H1 (cell line): ENCODE measurements around the gene SCCPDH. TPM values are rescaled to one million over a fixed set of nuclear protein-coding genes. Genes with fewer than 3 reads are reported as not detected.

Source experiments
- CTCF ChIA-PET: fragments of 300-600 bp; sonication (Branson Sonifier 250); formaldehyde crosslinking; loops from one replicate; lab custom pipeline; 2021; ENCODE audit not compliant: partially characterized antibody; lab: Charles Lee
- POLR2A ChIA-PET: fragments of 300-600 bp; sonication (Branson Sonifier 250); formaldehyde crosslinking; loops from one replicate; lab custom pipeline; 2021; ENCODE audit warnings: inconsistent platforms; ENCODE audit not compliant: partially characterized antibody; lab: Charles Lee
- DNase-seq, 2 experiments: peaks; one replicate each; pipeline versions ENCODE4 v3.0.0 to v3.0.0-alpha.2; 2010 to 2022; ENCODE audit warnings: low spot score in 2 of 2, low read depth in 1 of 2, mixed read lengths in 1 of 2
- FAIRE-seq: peaks from 2 replicates; lab custom pipeline; 2011; peaks lifted over from hg19 to GRCh38; lab: Jason Lieb, UNC
- H2AFZ ChIP-seq: 2 replicates; pipeline ENCODE4 v1.8.1; 2012; ENCODE audit warnings: low read length, inconsistent platforms
- H2AK5ac ChIP-seq: 2 replicates; pipeline ENCODE4 v1.6.1; 2013; ENCODE audit warnings: low read depth, low read length
- H2BK120ac ChIP-seq: replicated peaks from 2 replicates; pipeline ENCODE3; 2013; ENCODE audit warnings: low read depth, low read length, inconsistent platforms
- H2BK12ac ChIP-seq: 2 replicates; pipeline ENCODE4 v1.6.1; 2013; ENCODE audit warnings: low read depth, low read length
- H2BK15ac ChIP-seq: 2 replicates; pipeline ENCODE4 v1.6.1; 2013; ENCODE audit warnings: low read length
- H2BK20ac ChIP-seq: 2 replicates; pipeline ENCODE4 v1.6.1; 2013; ENCODE audit warnings: low read length
- H2BK5ac ChIP-seq: 2 replicates; pipeline ENCODE4 v1.6.1; 2013; ENCODE audit warnings: low read depth, low read length
- H3K14ac ChIP-seq: 2 replicates; pipeline ENCODE4 v1.6.1; 2013; ENCODE audit warnings: inconsistent platforms; ENCODE audit not compliant: insufficient read length
- H3K18ac ChIP-seq: 2 replicates; pipeline ENCODE4 v1.6.1; 2013; ENCODE audit warnings: low read length; ENCODE audit errors: extremely low read depth
- H3K23ac ChIP-seq: 2 replicates; pipeline ENCODE4 v1.6.1; 2013; ENCODE audit warnings: inconsistent platforms; ENCODE audit not compliant: insufficient read length
- H3K23me2 ChIP-seq: 2 replicates; pipeline ENCODE4 v1.6.1; 2013; ENCODE audit warnings: low read depth, low read length
- H3K27ac ChIP-seq: 2 replicates; pipeline ENCODE4 v1.6.1; 2011; ENCODE audit warnings: low read depth, low read length, inconsistent platforms
- H3K27me3 ChIP-seq, 4 experiments: replicated peaks in 1 of 4; 1 replicate in 1 of 4; 2 replicates in 3 of 4; pipeline versions ENCODE4 v1.6.1 to v1.8.1; 2011 to 2013; ENCODE audit warnings: low read length in 3 of 4, mild to moderate bottlenecking in 3 of 4, inconsistent platforms in 2 of 4, mixed read lengths in 2 of 4, moderate library complexity in 1 of 4; ENCODE audit not compliant: control insufficient read depth in 3 of 4, insufficient read depth in 3 of 4; ENCODE audit errors: extremely low read depth in 1 of 4
- H3K36me3 ChIP-seq, 4 experiments: 2 replicates each; pipeline versions ENCODE4 v1.6.1 to v1.8.1; 2011 to 2013; ENCODE audit warnings: mild to moderate bottlenecking in 4 of 4, low read length in 3 of 4, moderate library complexity in 2 of 4, control low read depth in 1 of 4, inconsistent platforms in 1 of 4; ENCODE audit not compliant: insufficient read depth in 4 of 4, control insufficient read depth in 2 of 4
- H3K4ac ChIP-seq: replicated peaks from 2 replicates; pipeline ENCODE3; 2013; ENCODE audit warnings: low read length, low read depth, mixed read lengths, inconsistent platforms; ENCODE audit not compliant: insufficient read length
- H3K4me1 ChIP-seq, 4 experiments: replicated peaks in 1 of 4; 1 replicate in 1 of 4; 2 replicates in 3 of 4; pipeline versions ENCODE4 v1.6.1 to v1.8.1; 2011 to 2013; ENCODE audit warnings: low read length in 3 of 4, inconsistent platforms in 2 of 4, mixed read lengths in 1 of 4; ENCODE audit not compliant: insufficient read depth in 4 of 4, control insufficient read depth in 3 of 4
- H3K4me2 ChIP-seq, 2 experiments: 2 replicates each; pipeline versions ENCODE4 v1.6.1 to v1.8.1; 2011 to 2013; ENCODE audit warnings: low read depth in 2 of 2, low read length in 2 of 2, control low read depth in 1 of 2, inconsistent platforms in 1 of 2, mild to moderate bottlenecking in 1 of 2; ENCODE audit not compliant: insufficient read depth in 1 of 2
- H3K4me3 ChIP-seq, 4 experiments: fragments of 200-600, 300-600 bp in 1 of 4; sonication (generic), shearing (Covaris generic), sonication (Bioruptor Twin) in 1 of 4; 2 replicates each; pipeline versions ENCODE4 v1.5.1 to v1.8.1; 2011 to 2016; ENCODE audit warnings: low read length in 4 of 4, low read depth in 3 of 4, control low read depth in 2 of 4, inconsistent platforms in 2 of 4, mild to moderate bottlenecking in 2 of 4, mixed read lengths in 1 of 4, moderate library complexity in 1 of 4; ENCODE audit not compliant: insufficient read depth in 2 of 4; ENCODE audit errors: extremely low read depth in 1 of 4
- H3K56ac ChIP-seq: replicated peaks from 2 replicates; pipeline ENCODE3; 2013; ENCODE audit warnings: low read depth, mild to moderate bottlenecking, mixed read lengths, low read length, inconsistent platforms; ENCODE audit not compliant: insufficient read length
- H3K79me1 ChIP-seq: 2 replicates; pipeline ENCODE4 v1.6.1; 2013; ENCODE audit warnings: low read depth, low read length, control low read depth
- H3K79me2 ChIP-seq, 2 experiments: 2 replicates each; pipeline versions ENCODE4 v1.6.1 to v1.8.1; 2012 to 2013; ENCODE audit warnings: low read length in 2 of 2, mild to moderate bottlenecking in 2 of 2, inconsistent platforms in 1 of 2; ENCODE audit not compliant: insufficient read depth in 2 of 2, control insufficient read depth in 1 of 2
- H3K9ac ChIP-seq, 4 experiments: replicated peaks in 1 of 4; 1 replicate in 1 of 4; 2 replicates in 3 of 4; pipeline versions ENCODE4 v1.6.1 to v1.8.1; 2011 to 2013; ENCODE audit warnings: low read depth in 3 of 4, low read length in 3 of 4, control low read depth in 2 of 4, mild to moderate bottlenecking in 2 of 4, moderate library complexity in 2 of 4, inconsistent platforms in 1 of 4; ENCODE audit errors: extremely low read depth in 1 of 4
- H3K9me3 ChIP-seq, 2 experiments: 2 replicates each; pipeline versions ENCODE4 v1.6.1 to v1.8.1; 2012 to 2013; ENCODE audit warnings: mild to moderate bottlenecking in 2 of 2, moderate library complexity in 2 of 2, control low read depth in 1 of 2, inconsistent platforms in 1 of 2, low read depth in 1 of 2, low read length in 1 of 2, mixed read lengths in 1 of 2; ENCODE audit not compliant: insufficient read depth in 2 of 2
- H4K20me1 ChIP-seq, 2 experiments: replicated peaks in 1 of 2; 2 replicates each; pipeline versions ENCODE3 to v1.8.1; 2011 to 2013; ENCODE audit warnings: inconsistent platforms in 2 of 2, low read length in 2 of 2, mild to moderate bottlenecking in 1 of 2; ENCODE audit not compliant: insufficient read depth in 2 of 2, control insufficient read depth in 1 of 2
- H4K5ac ChIP-seq: 2 replicates; pipeline ENCODE4 v1.6.1; 2013; ENCODE audit warnings: low read length, low read depth, mixed read lengths, inconsistent platforms; ENCODE audit not compliant: insufficient read length
- H4K8ac ChIP-seq: 2 replicates; pipeline ENCODE4 v1.8.0; 2013; ENCODE audit warnings: mild to moderate bottlenecking, moderate library complexity, low read length, inconsistent platforms; ENCODE audit not compliant: insufficient read depth; ENCODE audit errors: extremely low read depth
- H4K91ac ChIP-seq: replicated peaks from 2 replicates; pipeline ENCODE3; 2013; ENCODE audit warnings: low read length, mixed read lengths, inconsistent platforms; ENCODE audit not compliant: insufficient read length
- NANOG ChIP-seq: IDR thresholded peaks from 2 replicates; pipeline ENCODE4 v1.6.1; 2011; ENCODE audit warnings: low read length, low read depth, mild to moderate bottlenecking, inconsistent platforms; ENCODE audit not compliant: insufficient read depth, poor library complexity, severe bottlenecking
- SIRT6 ChIP-seq: IDR thresholded peaks from one replicate; pipeline ENCODE4 v1.7.1; 2012; ENCODE audit warnings: low read length, inconsistent platforms
- SIX5 ChIP-seq: IDR thresholded peaks from 2 replicates; pipeline ENCODE4 v1.6.1; 2011; ENCODE audit warnings: mild to moderate bottlenecking, low read depth, low read length
- TAF1 ChIP-seq: IDR thresholded peaks from 2 replicates; pipeline ENCODE4 v1.6.1; 2011; ENCODE audit warnings: mild to moderate bottlenecking, low read depth, low read length
- WGBS, 2 experiments: shearing (Covaris generic) in 1 of 2; methylation state at CpG; one replicate each; pipeline versions ENCODE4 v1.1.6 to v1.1.7; 2013 to 2015; ENCODE audit warnings: low lambda C conversion rate in 2 of 2, mixed read lengths in 2 of 2, inconsistent platforms in 1 of 2, low coverage in 1 of 2, missing lambda C conversion rate in 1 of 2; ENCODE audit not compliant: insufficient replicate concordance in 2 of 2, insufficient coverage in 1 of 2, insufficient read length in 1 of 2; ENCODE audit errors: extremely low coverage in 1 of 2, missing lambda C conversion rate in 1 of 2; 5-methylcytosine and 5-hydroxymethylcytosine counted together
- polyA plus RNA-seq, 7 experiments: library from polyadenylated mRNA; depleted of rRNA in 3 of 7; stranded (reverse) in 5 of 7; unstranded in 2 of 7; fragments of >200 nt in 5 of 7; fragments of 200-250 nt in 2 of 7; gene quantifications; 1 replicate in 5 of 7; 2 replicates in 1 of 7; 4 replicates in 1 of 7; pipeline versions ENCODE4 v1.2.1 to v1.2.3, GENCODE V29; 2011 to 2013; ENCODE audit warnings: missing spikeins in 2 of 7, mixed read lengths in 2 of 7
- total RNA-seq: library from RNA; stranded (reverse); fragmentation: NEBNext Ultra II Directional; extraction: Animal tissue kit (Norgen Biotek cat#: 25700); gene quantifications from 2 replicates; pipeline ENCODE4 v1.2.1, GENCODE V29; 2021

SCCPDH gene
- total and polyA plus RNA-seq, 2 of the 8 experiments (the other 6 are each of a cell fraction or from before 2014, with no cell fraction given), result 9.5 to 17.0 TPM

GRCh38 chr1:246709835-246710234, 14.4 kb upstream of the SCCPDH start:
- H4K91ac ChIP-seq, result no peak overlapping the region
- H3K27me3 ChIP-seq, result no peaks in the 10 kb centered on the region
- H3K4me1 ChIP-seq, result no peaks in the 10 kb centered on the region
- WGBS, 2 experiments, result 45% methylated on average over 2 of the region's 2 CpGs; no CpG with 5 or more reads in 1 of the 2 experiments
- H3K56ac ChIP-seq, result peak overlapping the region; percentile 7
- H2AFZ ChIP-seq, result no peak overlapping the region
- H3K4ac ChIP-seq, result no peak overlapping the region
- no peaks in the 10 kb centered on the region for H4K20me1 ChIP-seq
- no peak overlapping the region for H2BK20ac ChIP-seq
- no peak for FAIRE-seq
- no peaks in the 10 kb centered on the region for H3K79me1 ChIP-seq
- H3K23me2 ChIP-seq, result no peaks in the 10 kb centered on the region; the same call in 1 of the 2 replicates
- H3K36me3 ChIP-seq, result no peaks in the 10 kb centered on the region
- no peak overlapping the region for H2BK15ac ChIP-seq
- H3K23ac ChIP-seq, result no peak overlapping the region
- no peak overlapping the region for H2BK12ac ChIP-seq
- H3K18ac ChIP-seq, result no peak overlapping the region
- H3K4me2 ChIP-seq, result no peak overlapping the region
- H2AK5ac ChIP-seq, result no peak overlapping the region
- H3K79me2 ChIP-seq, result no peaks in the 10 kb centered on the region
- H3K14ac ChIP-seq, result no peak overlapping the region
- H3K9me3 ChIP-seq, result peaks cover 2 to 5% of the 10 kb centered on the region in 2 experiments; a peak in 1 of 4 replicates
- POLR2A ChIA-PET, result no interaction called here
- H3K9ac ChIP-seq, result no peak overlapping the region
- no peak overlapping the region for H2BK120ac ChIP-seq
- CTCF ChIA-PET, result interaction anchor here (1.3 to 8.7 kb wide), 5 partner anchors 14 to 44 kb away, joined by 3 to 91 read pairs (median 3); partner anchors contain the start of gene SCCPDH
- H4K8ac ChIP-seq, result no peak overlapping the region
- DNase-seq, result no peak
- H2BK5ac ChIP-seq, result no peak overlapping the region
- H4K5ac ChIP-seq, result no peak overlapping the region
- no peak overlapping the region for H3K4me3 ChIP-seq
- H3K27ac ChIP-seq, result no peak overlapping the region
- TF ChIP-seq NANOG (no peak), SIX5 (no peak), TAF1 (no peak), SIRT6 (no peak)
